ENCODE results near the gene ROR1.

Gene ROR1

GRCh38 chr1:63936801-63937200 lies 163.0 kb downstream of the ROR1 start:
- no peak for DNase-seq (ENCODE audit: low read depth in 2 of 2)

- DNase-seq (ENCODE audit: low read depth in 2 of 2) = no peak
Observed at GRCh38 chr1:63937461-63938022, 163.7 kb downstream of the ROR1 start.

GRCh38 chr1:63940440-63940839 lies 166.6 kb downstream of the ROR1 start:
- no peak for DNase-seq (ENCODE audit: low read depth in 2 of 2)

GRCh38 chr1:63943393-63943792 lies 169.6 kb downstream of the ROR1 start:
- no peak for DNase-seq (ENCODE audit: low read depth in 2 of 2)

- DNase-seq (ENCODE audit: low read depth in 2 of 2) = no peak
Observed at GRCh38 chr1:63945943-63946342, 172.1 kb downstream of the ROR1 start.

- no peak for DNase-seq (ENCODE audit: low read depth in 2 of 2)
Observed at GRCh38 chr1:63946866-63947491, 173.2 kb downstream of the ROR1 start.

GRCh38 chr1:63947904-63948303 lies 174.1 kb downstream of the ROR1 start:
- DNase-seq (ENCODE audit: low read depth in 2 of 2) = no peak

GRCh38 chr1:63950023-63950422 lies 176.2 kb downstream of the ROR1 start:
- DNase-seq (ENCODE audit: low read depth in 2 of 2) = no peak

GRCh38 chr1:63951059-63951946 lies 177.5 kb downstream of the ROR1 start:
- DNase-seq (ENCODE audit: low read depth in 2 of 2) = no peak

- DNase-seq (ENCODE audit: low read depth in 2 of 2) = no peak
Observed at GRCh38 chr1:63954187-63954586, 180.4 kb downstream of the ROR1 start.

- no peak for DNase-seq (ENCODE audit: low read depth in 2 of 2)
Observed at GRCh38 chr1:63955370-63956145, 181.7 kb downstream of the ROR1 start.

GRCh38 chr1:63958556-63958955 lies 184.7 kb downstream of the ROR1 start:
- no peak for DNase-seq (ENCODE audit: low read depth in 2 of 2)

GRCh38 chr1:63960326-63960725 lies 186.5 kb downstream of the ROR1 start:
- no peak for DNase-seq (ENCODE audit: low read depth in 2 of 2)

- no peak for DNase-seq (ENCODE audit: low read depth in 2 of 2)
Observed at GRCh38 chr1:63966016-63966415, 192.2 kb downstream of the ROR1 start.

GRCh38 chr1:63967901-63968300 lies 194.1 kb downstream of the ROR1 start:
- no peak for DNase-seq (ENCODE audit: low read depth in 2 of 2)

GRCh38 chr1:63968663-63969440 lies 195.0 kb downstream of the ROR1 start:
- DNase-seq (ENCODE audit: low read depth in 2 of 2) = no peak

- DNase-seq (ENCODE audit: low read depth in 2 of 2) = no peak
Observed at GRCh38 chr1:63969441-63969901, 195.7 kb downstream of the ROR1 start.

- no peak for DNase-seq (ENCODE audit: low read depth in 2 of 2)
Observed at GRCh38 chr1:63971557-63971956, 197.7 kb downstream of the ROR1 start.

- DNase-seq (ENCODE audit: low read depth in 2 of 2) = no peak
Observed at GRCh38 chr1:63973005-63973419, 199.2 kb downstream of the ROR1 start.

GRCh38 chr1:63974966-63975365 lies 201.1 kb downstream of the ROR1 start:
- no peak for DNase-seq (ENCODE audit: low read depth in 2 of 2)

- no peak for DNase-seq (ENCODE audit: low read depth in 2 of 2)
Observed at GRCh38 chr1:63975481-63975880, 201.7 kb downstream of the ROR1 start.

Data from stimulated activated CD8-positive, alpha-beta memory T cell treated with anti-CD3 and anti-CD28 coated beads, Interleukin-15, amount 100 ng/mL, for 4 hours (primary cell).